Hematopoietic multipotent progenitor cell (in vitro differentiated cells): Measurements from ENCODE around the gene MSANTD3. TPM values are rescaled to one million over a fixed set of nuclear protein-coding genes. Genes with fewer than 3 reads are reported as not detected.

Experiments
- DNase-seq, 3 donors: peaks; one replicate each; pipeline ENCODE4 v3.0.0-alpha.2; 2011 to 2015; ENCODE audit warnings: low read depth in 2 of 3, low spot score in 2 of 3
- total RNA-seq: library from RNA; depleted of rRNA; stranded (reverse); fragments of >200 nt; gene quantifications from one replicate; pipeline ENCODE4 v1.2.3, GENCODE V29; 2012

MSANTD3 gene
- total RNA-seq, 1 donor, result 13.2 TPM

DNA sequence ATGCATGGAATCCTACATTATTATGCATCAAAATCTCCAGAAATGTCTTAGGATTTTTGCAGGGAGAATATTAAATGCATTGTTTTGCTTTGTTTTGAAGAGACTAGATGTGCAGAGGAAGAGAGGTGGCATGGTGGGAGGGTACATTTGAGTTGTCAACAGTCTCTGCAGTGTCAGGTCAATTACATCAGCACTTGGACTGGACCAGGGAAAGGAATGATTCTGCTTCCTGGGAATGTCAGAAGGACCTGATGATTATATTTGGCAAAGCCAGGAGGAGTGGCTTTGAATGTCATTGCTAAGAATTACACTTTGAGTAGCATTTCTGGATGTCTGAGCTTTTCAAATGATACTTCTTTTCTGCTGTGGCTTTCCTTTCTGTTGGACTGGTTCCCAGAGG lies 28.5 kb downstream of the MSANTD3 start:
- DNase-seq, result no peak

DNA sequence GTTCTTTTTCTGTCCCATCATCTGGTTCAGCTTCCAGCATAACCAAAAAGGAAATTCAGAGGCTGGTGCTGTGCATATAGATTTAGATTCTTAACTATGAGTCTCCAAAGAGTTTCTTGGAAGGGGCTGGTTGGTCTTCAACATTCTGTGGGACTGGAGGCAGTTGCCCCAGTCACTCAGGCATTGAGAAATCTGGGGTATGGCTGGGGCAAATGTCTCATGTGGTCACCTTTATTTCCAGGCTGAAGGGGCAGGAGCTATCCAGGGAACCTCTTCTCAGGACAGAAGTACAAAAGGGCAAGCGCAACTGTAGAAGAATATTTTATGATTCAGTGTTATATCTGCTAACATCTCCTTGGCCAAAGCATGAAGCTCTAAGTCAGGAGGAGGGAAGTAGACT lies 30.6 kb downstream of the MSANTD3 start:
- no peak for DNase-seq

DNA sequence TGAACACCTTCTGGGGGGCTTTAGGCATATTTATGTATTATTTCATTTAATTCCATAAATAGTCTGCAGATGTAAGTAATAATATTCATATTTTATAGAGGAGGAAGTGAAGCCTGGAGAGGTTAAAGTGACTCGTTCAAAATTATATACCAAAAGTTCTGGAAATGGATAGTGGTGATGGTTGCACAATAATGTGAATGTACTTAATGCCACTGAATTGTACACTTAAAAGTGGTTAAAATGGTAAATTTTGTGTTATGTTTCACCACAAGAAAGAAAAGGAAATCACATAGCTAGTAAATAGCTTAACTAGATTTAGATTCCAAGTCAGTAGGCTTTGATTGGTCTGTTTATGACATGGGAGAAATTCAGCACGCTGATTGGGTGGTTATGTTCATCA lies 33.0 kb downstream of the MSANTD3 start:
- DNase-seq, result no peak

DNA sequence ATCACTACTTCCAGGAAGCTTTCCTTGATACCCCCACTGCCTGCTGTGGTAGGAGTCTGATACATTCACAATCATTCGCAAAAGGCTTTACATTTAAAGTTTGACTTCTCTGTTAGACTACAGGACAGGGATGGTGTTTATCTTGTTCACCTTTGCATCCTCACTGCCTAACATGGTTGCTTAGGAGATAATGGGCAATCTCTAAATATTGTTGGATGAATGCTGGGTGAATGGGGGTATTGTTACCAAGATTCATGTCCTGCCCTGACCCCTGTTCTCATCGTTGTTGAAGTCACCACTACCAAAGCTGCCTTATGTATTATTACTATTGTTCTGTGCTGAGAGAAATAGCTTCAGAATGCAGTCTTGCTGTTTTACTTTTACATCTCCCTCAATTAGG lies 38.3 kb downstream of the MSANTD3 start:
- DNase-seq, result no peak

DNA sequence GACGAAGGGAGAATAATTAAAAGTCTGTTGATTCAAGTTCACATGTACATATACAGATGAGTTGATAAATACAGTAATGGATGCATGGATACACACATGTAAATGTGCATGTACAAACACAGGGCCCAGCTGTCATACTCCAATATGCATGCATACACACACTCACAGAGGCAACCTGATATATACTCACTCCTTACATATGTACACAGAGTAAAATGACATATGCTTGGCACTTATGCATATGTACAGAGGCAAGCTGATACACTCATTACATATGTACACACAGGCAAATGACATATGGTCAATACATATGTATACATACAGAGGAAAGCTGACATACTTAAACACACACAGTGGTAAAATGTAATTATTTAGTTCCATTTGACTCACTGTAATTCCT lies 38.8 kb downstream of the MSANTD3 start:
- no peak for DNase-seq

DNA sequence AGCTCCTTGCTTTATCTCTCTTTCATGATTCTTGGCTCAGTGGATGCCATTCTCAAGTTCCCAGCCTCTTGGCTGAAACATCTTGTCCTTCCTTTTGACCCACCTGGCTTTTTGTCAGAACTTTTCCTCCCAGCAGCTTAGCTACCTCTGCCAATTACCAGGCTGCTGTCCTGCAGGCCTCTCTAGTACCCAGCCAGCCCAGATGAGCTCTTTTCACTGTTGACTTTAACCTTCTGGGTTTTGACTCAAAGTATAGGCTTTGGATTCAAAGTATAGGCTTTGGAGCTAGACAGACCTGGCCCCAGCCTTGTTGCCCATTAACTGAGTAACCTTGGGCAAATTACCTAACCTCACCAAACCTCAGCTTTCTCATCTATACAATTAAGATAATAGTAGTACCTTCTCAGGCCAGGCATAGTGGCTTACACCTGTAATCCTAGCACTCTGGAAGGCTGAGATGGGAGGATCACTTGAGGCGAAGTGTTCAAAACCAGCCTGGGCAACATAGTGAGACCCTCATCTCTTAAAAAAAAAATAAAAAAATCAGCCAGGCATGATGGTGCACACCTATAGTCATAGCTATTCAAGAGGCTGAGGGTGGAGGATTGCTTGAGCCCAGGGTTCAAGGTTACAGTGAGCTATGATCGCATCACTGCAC lies 39.4 kb downstream of the MSANTD3 start:
- DNase-seq, result no peak

DNA sequence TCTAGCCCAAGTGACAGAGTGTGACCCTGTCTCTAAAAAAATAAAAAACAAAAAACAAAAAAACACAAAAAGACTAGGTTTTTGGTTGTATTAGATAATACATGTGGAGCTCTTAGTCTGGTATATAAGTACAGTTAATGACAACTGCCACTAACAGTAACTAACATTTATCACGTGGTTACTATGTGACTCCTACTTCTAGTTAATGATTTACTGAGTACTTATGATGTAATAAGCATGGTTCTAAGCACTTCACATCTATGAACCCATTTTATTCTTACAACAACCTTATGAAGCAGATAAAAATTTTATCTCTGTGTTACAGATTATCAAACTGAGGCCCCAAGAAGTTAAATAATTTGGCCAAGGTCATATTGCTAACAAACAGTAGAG lies 39.9 kb downstream of the MSANTD3 start:
- no peak for DNase-seq

DNA sequence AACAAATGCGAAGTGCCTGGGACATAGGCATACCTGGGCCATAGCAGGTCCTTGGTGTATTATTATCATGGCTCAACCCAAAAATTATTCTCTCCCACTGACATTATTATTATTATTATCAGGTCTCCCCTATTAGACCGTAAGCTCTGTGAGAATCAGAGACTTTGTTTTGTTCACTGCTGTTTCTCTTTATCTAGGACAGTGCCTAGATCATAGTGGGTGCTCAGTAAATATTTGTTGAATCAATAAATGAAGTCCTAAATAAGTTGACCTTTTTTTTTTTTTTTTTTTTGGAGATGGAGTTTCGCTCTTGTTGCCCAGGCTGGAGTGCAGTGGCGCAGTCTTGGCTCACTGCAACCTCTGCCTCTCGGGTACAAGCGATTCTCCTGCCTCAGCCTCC lies 41.1 kb downstream of the MSANTD3 start:
- no peak for DNase-seq

DNA sequence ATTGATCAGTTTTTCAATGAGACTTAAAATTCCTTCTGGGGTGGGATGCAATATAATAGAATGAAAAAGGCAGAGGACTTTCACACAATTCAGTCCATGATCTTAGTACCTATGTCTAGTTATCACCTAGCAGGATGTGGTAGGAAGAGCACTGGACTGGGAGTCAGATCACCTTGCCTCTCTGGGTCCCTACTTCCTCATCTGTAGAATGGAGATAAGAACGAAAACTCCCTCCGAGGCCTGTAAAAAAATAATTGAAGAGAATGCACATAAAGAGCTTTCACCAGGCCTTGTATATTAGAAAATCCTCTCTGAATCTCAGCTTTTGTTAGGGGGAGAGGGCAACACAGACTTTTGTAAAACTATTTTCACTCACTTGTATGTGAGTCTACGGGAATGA lies 45.3 kb downstream of the MSANTD3 start:
- DNase-seq, result peak in 1 of 3 donors; percentile 29

DNA sequence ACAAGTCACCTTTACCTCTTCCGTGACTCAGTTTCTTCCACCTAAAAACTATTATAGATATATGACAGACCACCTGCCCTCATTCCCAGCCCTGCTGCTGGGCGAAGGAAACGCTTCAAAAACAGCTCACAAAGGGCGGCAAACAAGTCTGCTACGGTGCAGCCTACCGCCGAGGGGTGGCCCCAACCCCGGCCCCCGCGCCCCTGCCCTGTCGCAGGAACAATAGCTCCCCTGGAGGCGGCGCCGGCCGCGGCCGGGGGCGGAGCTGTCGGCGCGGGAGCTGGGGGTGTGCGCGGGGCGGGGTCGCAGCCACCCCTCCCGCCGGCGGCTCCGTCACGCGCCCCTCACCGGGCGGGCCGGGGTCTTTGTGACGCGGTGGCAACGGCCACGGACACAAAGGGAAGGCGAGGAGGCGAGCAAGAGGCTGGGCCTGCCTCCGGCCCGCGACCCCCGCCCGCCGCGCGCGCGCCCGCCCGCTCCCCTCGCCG lies 45.9 kb downstream of the MSANTD3 start, which contains the start of gene TMEFF1:
TSS of gene TMEFF1 (plus strand) at position 362 of the 488 bp plus-strand sequence. CDS start 396 bp downstream, outside the sequence.
- peak in 2 of 3 donors; percentile 63 to 76 for DNase-seq

DNA sequence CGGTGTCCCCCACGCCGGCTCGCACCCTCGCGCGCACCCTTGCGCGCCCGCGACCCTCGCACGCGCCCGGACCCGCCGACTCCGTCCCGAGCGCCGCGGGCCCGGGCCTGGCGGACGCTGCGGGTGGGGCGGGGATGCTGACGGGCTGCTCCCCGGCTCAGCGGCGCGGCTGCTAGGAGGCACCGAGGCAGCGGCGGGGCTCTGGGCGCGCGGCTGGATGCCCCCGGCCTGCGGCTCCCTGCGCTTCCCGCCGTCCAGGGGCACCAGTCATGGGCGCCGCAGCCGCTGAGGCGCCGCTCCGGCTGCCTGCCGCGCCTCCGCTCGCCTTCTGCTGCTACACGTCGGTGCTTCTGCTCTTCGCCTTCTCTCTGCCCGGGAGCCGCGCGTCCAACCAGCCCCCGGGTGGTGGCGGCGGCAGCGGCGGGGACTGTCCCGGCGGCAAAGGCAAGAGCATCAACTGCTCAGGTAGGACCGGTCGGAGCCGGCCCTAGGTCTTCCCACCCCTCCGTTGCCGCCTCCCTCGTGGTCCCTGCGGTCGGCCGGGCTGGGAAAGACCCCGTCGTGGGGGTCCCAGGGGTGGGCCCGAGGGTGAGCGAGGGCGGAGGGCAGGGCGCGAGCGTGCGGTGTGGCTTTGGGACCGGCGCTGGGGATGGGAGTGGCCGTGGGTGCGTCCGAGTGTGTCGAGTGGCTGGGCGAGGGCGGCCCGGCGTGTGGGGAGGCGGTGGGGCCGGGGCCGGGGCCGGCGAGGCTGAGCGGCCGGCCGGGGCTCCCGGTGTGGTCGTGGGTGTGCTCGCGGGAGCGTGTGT lies 46.5 kb downstream of the MSANTD3 start:
- peak in 2 of 3 donors; percentile 46 to 55 for DNase-seq

DNA sequence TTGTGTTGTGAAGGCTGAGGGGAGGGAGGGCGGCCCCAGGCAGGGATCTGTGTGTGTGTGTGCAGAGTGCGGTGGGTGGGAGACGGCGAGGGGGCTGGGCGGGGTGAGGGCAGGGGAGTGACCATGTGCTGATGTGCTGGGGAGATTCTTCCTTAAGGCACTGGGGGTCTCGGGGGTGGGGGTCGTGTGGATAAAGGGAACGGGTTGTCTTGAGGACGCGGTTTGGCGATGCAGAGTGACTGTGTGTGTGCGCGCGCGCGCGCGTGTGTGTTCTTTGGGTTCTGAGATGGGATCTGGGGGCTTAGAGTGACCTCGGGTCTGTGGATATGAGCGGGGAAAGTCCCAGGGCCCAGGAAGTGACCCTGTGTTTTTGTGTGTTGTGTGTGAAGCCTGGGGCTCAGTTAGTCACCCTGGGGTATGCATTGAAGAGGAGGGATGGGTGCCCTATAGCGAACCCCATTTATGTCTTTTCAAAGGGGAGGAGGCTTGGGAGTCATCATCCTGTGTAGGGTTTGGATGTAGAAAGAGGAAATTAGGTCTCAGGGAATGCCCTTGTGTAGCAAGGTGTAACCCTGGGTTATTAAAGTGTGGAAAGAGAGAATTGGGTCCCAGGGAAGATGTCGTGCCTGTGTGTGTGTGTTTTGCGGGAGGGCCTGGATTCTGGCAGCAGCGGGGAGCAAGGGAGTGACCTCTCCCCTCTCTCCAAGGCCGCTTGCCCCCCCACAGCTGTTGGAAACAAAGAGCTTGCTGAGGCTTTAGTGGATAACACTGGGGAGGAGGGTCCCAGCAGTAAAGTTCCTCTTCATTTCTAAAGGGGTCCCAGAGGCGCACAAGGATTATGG lies 47.4 kb downstream of the MSANTD3 start:
- DNase-seq, result peak in 1 of 3 donors; percentile 8

DNA sequence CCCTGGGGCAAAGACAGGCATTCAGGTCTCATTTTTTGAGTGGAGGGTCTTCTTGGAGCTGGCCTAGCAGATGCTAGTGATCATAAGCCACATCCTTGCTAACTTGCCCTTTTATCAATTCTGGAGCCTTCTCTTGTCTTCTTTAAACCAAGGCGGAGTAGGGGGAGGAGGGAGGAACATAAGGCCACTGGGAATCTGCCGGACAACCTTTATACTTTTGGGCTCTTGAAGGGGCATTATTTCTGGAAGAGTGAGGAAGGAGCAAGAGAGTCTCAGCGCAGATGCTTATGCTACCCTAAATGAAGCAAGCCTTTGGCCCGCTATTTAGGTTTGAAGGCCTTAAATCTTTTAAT lies 48.0 kb downstream of the MSANTD3 start:
- no peak for DNase-seq

DNA sequence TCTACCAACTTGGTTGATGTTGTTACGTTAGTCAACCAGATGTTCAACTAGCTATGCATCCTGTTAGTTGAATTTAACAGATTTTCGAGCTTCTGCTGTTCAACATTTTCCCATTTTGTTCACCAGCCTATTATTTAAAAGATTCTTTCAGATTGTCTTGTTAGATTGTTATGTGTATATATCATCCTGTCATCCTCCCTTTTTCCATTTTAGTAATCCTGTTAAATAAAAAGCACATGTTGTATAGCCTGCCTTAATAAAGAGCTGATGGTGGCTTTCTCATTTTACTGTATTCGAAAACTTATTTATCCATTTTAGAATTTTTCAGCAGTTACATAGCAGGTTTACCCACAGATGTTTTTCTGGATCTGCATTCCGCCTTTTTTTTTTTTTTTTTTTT lies 50.3 kb downstream of the MSANTD3 start:
- DNase-seq, result no peak

DNA sequence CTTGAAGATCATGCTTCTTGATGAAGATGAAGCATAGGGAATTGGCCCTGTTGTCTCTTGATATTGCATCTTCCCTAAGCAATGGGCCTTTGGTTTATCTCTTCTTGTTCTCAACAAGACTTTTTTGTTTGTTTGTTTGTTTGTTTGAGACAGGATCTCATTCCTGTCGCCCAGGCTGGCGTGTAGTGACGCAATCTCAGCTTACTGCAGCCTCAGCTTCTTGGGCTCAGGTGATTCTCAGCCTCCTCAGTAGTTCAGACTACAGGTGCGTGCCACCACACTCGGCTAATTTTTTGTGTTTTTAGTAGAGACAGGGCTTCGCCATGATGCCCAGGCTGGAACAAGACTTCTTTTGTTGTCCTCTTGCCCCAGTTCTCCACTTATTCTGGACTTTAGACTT lies 51.2 kb downstream of the MSANTD3 start:
- no peak for DNase-seq

DNA sequence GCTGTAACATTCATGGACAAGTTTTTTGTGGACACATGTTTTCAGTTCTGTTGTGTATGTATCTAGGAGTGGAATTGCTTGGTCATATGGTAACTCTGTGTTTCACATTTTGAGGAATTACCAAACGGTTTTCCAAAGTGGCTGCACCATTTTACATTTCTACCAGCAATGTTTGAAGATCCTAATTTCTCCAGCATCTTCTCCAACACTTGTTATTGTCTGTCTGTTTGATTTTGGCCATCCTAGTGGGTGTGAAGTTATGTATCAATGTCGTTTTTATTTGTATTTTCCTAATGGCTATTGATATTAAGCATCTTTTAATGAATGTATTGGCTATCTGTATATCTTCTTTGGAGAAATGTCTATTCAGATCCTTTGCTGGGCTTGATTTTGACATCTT lies 52.9 kb downstream of the MSANTD3 start:
- DNase-seq, result no peak

DNA sequence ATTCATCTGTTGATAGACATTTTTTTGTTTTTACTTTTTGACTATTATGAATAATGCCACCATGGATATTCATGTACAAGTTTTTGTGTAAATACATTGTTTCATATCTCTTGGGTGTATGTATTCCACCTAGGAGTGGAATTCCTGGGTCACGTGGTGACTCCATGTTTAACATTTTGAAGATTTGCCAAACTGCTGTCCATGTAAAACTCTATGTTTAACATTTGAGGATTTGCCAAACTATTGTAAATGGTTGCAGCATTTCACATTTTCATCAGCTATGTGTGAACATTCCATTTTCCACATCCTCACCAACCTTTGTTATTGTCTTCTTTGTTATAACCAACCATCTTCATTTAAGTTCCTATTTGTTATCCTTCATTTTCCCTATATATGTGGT lies 58.3 kb downstream of the MSANTD3 start:
- DNase-seq, result no peak

DNA sequence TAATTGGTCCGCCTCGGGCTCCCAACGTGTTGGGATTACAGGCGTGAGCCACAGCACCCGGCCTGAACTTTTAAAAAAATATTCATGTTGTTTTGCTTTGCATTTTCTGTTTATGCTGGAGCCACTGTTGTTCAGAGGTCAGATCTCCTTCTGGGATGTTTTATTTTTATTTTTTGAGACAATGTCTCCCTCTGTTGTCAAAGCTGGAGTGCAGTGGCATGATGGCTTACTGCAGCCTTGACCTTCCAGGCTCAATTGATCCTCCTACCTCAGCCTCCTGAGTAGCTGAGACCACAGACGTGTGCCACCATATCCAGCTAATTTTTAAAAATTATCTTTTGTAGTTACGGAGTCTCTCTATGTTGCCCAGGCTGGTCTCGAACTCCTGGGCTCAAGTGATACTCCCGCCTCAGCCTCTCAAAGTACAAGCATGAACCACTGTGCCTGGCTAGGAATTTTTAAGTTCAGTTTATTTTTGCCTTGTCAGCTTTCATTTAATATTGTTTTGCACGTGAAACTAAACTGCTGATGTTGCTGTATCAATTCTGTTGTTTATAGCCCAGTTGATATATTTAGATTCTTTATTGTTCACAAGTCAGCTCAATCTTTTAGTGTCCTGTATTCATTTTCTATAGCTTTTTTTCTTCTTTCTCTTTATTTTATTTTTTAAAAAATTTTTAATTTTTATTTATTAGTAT lies 59.7 kb downstream of the MSANTD3 start:
- no peak for DNase-seq

DNA sequence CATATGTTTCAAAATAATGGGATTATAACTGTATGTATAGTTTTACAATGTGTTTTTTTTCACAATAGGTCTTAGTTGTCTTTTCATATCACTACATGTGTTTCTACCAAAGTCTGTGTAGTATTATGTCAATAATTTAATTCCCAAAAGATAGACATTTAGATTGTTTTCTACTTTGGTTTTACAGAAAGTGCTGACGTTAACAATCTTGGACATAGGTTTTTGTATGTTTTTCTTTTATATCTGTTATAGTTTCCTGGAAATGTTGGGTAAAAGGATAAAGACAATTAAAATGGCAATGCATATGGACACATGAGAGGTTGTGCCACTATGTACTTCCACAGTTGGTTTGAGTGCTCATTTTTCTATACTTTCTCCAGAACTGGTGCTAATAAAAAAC lies 61.2 kb downstream of the MSANTD3 start:
- no peak for DNase-seq

DNA sequence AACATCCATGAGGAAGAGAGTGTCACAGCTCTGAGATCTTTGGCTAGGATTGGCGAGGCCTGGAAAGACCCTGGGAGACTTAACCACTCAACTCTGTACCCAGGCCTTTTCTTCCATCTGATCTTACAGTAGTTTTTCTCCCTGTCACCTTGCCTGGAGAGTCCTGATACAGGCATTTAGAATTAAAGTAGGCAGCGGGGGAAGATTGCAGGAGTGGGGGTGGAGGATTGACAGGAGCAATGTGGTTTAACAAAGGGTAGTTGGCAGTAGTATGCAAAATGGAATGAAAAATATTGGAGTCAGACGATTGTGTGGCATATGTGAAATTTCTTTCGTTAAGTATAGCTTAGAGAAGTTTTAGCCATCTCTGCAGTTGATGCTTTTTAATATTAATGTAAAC lies 62.9 kb downstream of the MSANTD3 start:
- DNase-seq, result no peak

DNA sequence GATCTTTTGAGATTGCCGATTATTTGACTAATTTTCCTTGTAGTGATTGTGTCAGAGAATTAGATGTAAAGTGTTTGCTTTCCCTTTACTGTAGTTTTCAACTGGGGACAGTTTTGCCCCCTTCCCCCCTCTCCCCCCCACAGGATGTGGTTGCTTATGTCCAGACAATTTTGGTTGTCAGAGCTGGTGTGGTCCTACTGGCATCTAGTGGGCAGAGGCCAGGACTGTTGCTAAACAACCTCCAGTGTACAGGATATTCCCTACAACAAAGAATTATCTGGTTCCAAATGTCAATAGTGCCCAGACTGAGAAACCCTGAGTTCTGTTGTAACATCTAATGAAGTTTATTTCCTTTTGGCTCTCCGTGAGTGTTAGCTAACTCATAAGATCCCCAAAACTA lies 66.0 kb downstream of the MSANTD3 start:
- no peak for DNase-seq
